Trophoblast cell (in vitro differentiated cells and primary cell): ENCODE results near the gene ACLY.
A peak's percentile ranks its signal among the peaks of the same experiment; 100 is the strongest.
"Not testable (repeated sequence)": the region's sequence is repeated elsewhere in the genome, so short reads cannot be mapped to it uniquely, and the experiment has no call there.

Experiments used
- DNase-seq, 2 donors: peaks; one replicate each; pipeline ENCODE4 v3.0.0-alpha.2; 2016
- H2AFZ ChIP-seq: 2 replicates; pipeline ENCODE4 v1.6.1; 2013; ENCODE audit warnings: low read length, moderate library complexity, mild to moderate bottlenecking; ENCODE audit not compliant: insufficient read depth, poor library complexity
- H2AK5ac ChIP-seq: 2 replicates; pipeline ENCODE4 v1.6.1; 2013; ENCODE audit warnings: mild to moderate bottlenecking, low read length
- H2BK120ac ChIP-seq: 2 replicates; pipeline ENCODE4 v1.6.1; 2013; ENCODE audit warnings: low read length, mild to moderate bottlenecking, moderate library complexity; ENCODE audit not compliant: insufficient read depth, poor library complexity
- H2BK12ac ChIP-seq: 2 replicates; pipeline ENCODE4 v1.6.1; 2013; ENCODE audit warnings: mild to moderate bottlenecking, low read length, moderate library complexity
- H2BK5ac ChIP-seq: 2 replicates; pipeline ENCODE4 v1.6.1; 2013; ENCODE audit warnings: low read length, low read depth, moderate library complexity, mild to moderate bottlenecking; ENCODE audit not compliant: poor library complexity
- H3K14ac ChIP-seq: 2 replicates; pipeline ENCODE4 v1.6.1; 2013; ENCODE audit warnings: mild to moderate bottlenecking, low read length
- H3K18ac ChIP-seq: 2 replicates; pipeline ENCODE4 v1.6.1; 2013; ENCODE audit warnings: mild to moderate bottlenecking, low read length
- H3K23ac ChIP-seq: 2 replicates; pipeline ENCODE4 v1.6.1; 2013; ENCODE audit warnings: low read length
- H3K27ac ChIP-seq: 2 replicates; pipeline ENCODE4 v1.5.1; 2013; ENCODE audit warnings: low read depth, mild to moderate bottlenecking, inconsistent platforms, low read length, moderate library complexity
- H3K27me3 ChIP-seq: 2 replicates; pipeline ENCODE4 v1.6.1; 2013; ENCODE audit warnings: inconsistent platforms, mild to moderate bottlenecking, low read length, moderate library complexity; ENCODE audit not compliant: insufficient read depth
- H3K36me3 ChIP-seq, 2 experiments: 1 replicate in 1 of 2; 2 replicates in 1 of 2; pipeline ENCODE4 v1.6.1; 2013; ENCODE audit warnings: low read length in 2 of 2, mild to moderate bottlenecking in 2 of 2, moderate library complexity in 1 of 2; ENCODE audit not compliant: insufficient read depth in 2 of 2, control insufficient read depth in 1 of 2
- H3K4ac ChIP-seq: 2 replicates; pipeline ENCODE4 v1.6.1; 2013; ENCODE audit warnings: low read depth, mild to moderate bottlenecking, low read length, moderate library complexity
- H3K4me1 ChIP-seq, 2 experiments: 1 replicate in 1 of 2; 2 replicates in 1 of 2; pipeline ENCODE4 v1.6.1; 2013; ENCODE audit warnings: low read length in 2 of 2, mild to moderate bottlenecking in 2 of 2, moderate library complexity in 1 of 2; ENCODE audit not compliant: insufficient read depth in 2 of 2, control insufficient read depth in 1 of 2
- H3K4me2 ChIP-seq: 2 replicates; pipeline ENCODE4 v1.6.1; 2013; ENCODE audit warnings: inconsistent platforms, mild to moderate bottlenecking, low read length, moderate library complexity
- H3K4me3 ChIP-seq: 2 replicates; pipeline ENCODE4 v1.5.1; 2013; ENCODE audit warnings: mild to moderate bottlenecking, low read depth, low read length, inconsistent platforms
- H3K79me1 ChIP-seq: one replicate; pipeline ENCODE4 v1.6.1; 2013; ENCODE audit warnings: low read length
- H3K79me2 ChIP-seq: 2 replicates; pipeline ENCODE4 v1.6.1; 2013; ENCODE audit warnings: low read length, mild to moderate bottlenecking; ENCODE audit not compliant: control insufficient read depth, insufficient read depth, poor library complexity
- H3K9ac ChIP-seq: 2 replicates; pipeline ENCODE4 v1.6.1; 2013; ENCODE audit warnings: mild to moderate bottlenecking, low read length
- H3K9me3 ChIP-seq: 2 replicates; pipeline ENCODE4 v1.6.1; 2013; ENCODE audit warnings: low read depth, mild to moderate bottlenecking, control low read depth, inconsistent platforms, low read length; ENCODE audit not compliant: insufficient read depth
- H4K12ac ChIP-seq: 2 replicates; pipeline ENCODE4 v1.6.1; 2013; ENCODE audit warnings: low read depth, mild to moderate bottlenecking, low read length, moderate library complexity
- H4K8ac ChIP-seq: 2 replicates; pipeline ENCODE4 v1.6.1; 2013; ENCODE audit warnings: low read depth, mild to moderate bottlenecking, low read length, moderate library complexity
- H4K91ac ChIP-seq: one replicate; pipeline ENCODE4 v1.6.1; 2013; ENCODE audit warnings: low read depth, mild to moderate bottlenecking, low read length, moderate library complexity
- WGBS: extraction: QIAGEN DNeasy Blood & Tissue Kit; methylation state at CpG from one replicate; pipeline ENCODE4 v1.1.7; 2013; ENCODE audit warnings: missing lambda C conversion rate; ENCODE audit not compliant: insufficient read length, insufficient coverage; ENCODE audit errors: extremely low coverage; 5-methylcytosine and 5-hydroxymethylcytosine counted together

Gene ACLY

DNA sequence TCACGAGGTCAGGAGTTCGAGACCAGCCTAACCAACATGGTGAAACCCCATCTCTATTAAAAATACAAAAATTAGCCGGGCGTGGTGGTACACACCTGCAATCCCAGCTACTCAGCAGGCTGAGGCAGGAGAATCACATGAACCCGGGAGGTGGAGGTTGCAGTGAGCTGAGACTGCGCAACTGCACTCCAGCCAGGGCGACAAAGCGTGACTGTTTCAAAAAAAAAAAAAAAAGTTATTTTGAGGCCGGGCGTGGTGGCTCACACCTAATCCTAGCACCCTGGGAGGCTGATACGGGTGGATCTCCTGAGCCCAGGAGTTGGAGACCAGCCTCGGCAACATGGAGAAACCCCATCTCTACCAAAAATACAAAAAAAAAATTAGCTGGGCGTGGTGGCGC is 67.4 kb downstream of the ACLY start:
- H3K18ac ChIP-seq, H3K4me3 ChIP-seq, H4K8ac ChIP-seq, H2BK120ac ChIP-seq, H3K79me2 ChIP-seq, DNase-seq, H3K27me3 ChIP-seq, H3K9me3 ChIP-seq, H3K4me2 ChIP-seq, H3K79me1 ChIP-seq, H2BK5ac ChIP-seq, H4K12ac ChIP-seq, H3K9ac ChIP-seq, H3K4ac ChIP-seq, H3K4me1 ChIP-seq, H2AK5ac ChIP-seq, H3K27ac ChIP-seq, H3K14ac ChIP-seq, H4K91ac ChIP-seq, H3K23ac ChIP-seq, H2AFZ ChIP-seq, H2BK12ac ChIP-seq: not testable (repeated sequence)
- no CpG with 5 or more reads among the region's 14 CpGs for WGBS
- H3K36me3 ChIP-seq: peaks cover 4 to 10% of the 10 kb centered on the region in 2 experiments

DNA sequence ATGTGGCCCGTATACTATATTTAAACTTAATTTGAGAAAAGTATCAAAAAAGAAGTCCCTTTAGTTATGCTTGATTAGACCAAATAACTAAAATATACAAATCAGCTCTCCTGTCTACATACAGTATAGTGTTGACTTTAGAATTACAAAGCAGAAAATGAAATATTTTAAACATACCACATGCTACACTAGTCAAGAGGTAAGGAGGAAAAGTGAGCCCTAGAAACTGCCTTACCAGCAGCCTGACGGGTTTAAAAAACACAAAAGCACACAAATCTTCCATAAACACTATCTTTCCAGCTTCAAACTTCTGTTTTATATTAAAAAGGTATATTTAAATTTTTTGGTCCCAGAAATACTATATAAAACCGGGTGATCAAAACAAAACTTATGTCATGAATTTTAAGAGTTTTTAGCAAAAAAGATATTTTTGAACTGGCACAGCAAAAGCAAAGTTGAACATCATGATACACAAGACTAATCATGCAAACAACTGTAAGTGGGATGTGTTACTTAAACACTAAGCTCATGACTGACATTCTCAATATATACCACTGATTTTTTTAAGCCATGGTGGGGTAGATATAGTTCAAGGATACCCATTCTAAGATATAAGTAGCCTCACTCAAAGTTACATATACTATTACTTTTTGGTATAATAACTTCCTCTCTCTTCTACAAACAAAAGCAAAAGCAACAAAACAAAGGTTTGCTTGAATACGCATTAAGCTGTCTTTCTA is 69.3 kb downstream of the ACLY start:
- Histone ChIP-seq H3K79me2 (no peaks in the 10 kb centered on the region), H4K12ac (no peak overlapping the region), H4K8ac (no peak overlapping the region), H3K9ac (no peak overlapping the region), H3K36me3 (peaks cover 2 to 7% of the 10 kb centered on the region in 2 experiments), H2BK120ac (no peak overlapping the region), H3K79me1 (no peaks in the 10 kb centered on the region), H4K91ac (no peak overlapping the region), H3K27ac (no peak overlapping the region), H3K23ac (no peak overlapping the region), H3K4me1 (no peaks in the 10 kb centered on the region), H3K9me3 (no peaks in the 10 kb centered on the region), H3K27me3 (no peaks in the 10 kb centered on the region), H2AK5ac (no peak overlapping the region), H2AFZ (no peak overlapping the region), H3K4ac (no peak overlapping the region), H3K4me2 (no peak overlapping the region), H3K14ac (no peak overlapping the region), H2BK12ac (no peak overlapping the region), H2BK5ac (no peak overlapping the region), H3K4me3 (no peak overlapping the region), H3K18ac (no peak overlapping the region)
- DNase-seq: no peak
- WGBS: no CpG with 5 or more reads among the region's 4 CpGs

DNA sequence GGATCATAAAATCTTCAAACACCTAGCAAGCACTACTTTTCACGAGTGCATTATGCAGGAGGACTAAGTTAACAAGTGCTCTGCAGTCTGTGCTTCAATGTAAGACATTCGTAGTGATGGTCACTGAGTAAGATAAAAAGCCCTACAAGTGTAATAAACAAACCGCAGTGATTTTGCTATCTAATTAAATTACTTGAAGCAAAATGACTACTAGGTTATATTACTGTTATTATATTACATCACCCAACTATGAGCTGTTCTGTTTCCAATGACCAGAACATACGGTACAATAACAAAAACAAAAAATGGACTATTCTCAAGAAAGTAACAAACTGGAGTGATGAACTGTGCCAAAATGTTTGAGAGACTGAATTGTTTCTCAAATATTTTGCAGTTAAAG is 70.0 kb downstream of the ACLY start:
- H2BK5ac ChIP-seq: no peak overlapping the region
- no peaks in the 10 kb centered on the region for H3K4me1 ChIP-seq
- no peak overlapping the region for H3K9ac ChIP-seq
- no peak overlapping the region for H4K12ac ChIP-seq
- no peaks in the 10 kb centered on the region for H3K79me2 ChIP-seq
- no peaks in the 10 kb centered on the region for H3K79me1 ChIP-seq
- no peak overlapping the region for H4K91ac ChIP-seq
- no peaks in the 10 kb centered on the region for H3K27me3 ChIP-seq
- DNase-seq: no peak
- no peak overlapping the region for H3K4ac ChIP-seq
- no peaks in the 10 kb centered on the region for H3K9me3 ChIP-seq
- H2AFZ ChIP-seq: no peak overlapping the region
- no peak overlapping the region for H3K23ac ChIP-seq
- H3K4me3 ChIP-seq: no peak overlapping the region
- WGBS: no CpG with 5 or more reads among the region's 4 CpGs
- H2BK12ac ChIP-seq: no peak overlapping the region
- no peak overlapping the region for H3K4me2 ChIP-seq
- no peak overlapping the region for H3K27ac ChIP-seq
- no peak overlapping the region for H3K14ac ChIP-seq
- no peak overlapping the region for H4K8ac ChIP-seq
- H3K36me3 ChIP-seq: peaks cover 2 to 3% of the 10 kb centered on the region in 2 experiments
- H3K18ac ChIP-seq: no peak overlapping the region
- H2AK5ac ChIP-seq: no peak overlapping the region
- no peak overlapping the region for H2BK120ac ChIP-seq

DNA sequence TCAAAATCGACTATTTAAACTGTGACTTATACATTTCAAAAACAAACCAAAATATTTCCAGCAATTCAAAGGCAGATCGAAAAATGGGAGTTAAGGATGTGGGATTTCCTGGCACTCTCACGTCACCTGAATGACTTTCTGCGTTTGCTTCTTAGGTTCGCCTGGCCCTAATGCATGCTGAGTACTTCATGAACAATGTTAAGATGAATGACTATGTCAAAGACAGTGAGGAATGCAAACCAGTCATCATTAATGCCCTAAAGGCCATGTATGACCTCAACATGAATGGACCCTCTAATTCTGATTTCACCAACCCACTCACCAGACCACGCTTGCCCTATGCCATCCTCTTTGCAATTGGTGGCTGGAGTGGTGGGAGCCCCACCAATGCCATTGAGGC is 73.8 kb downstream of the ACLY start:
- Histone ChIP-seq H3K18ac (no peak overlapping the region), H3K4me3 (no peak overlapping the region), H4K12ac (no peak overlapping the region), H3K79me1 (no peaks in the 10 kb centered on the region), H2AK5ac (no peak overlapping the region), H3K14ac (no peak overlapping the region), H3K4me2 (no peak overlapping the region), H3K4me1 (no peaks in the 10 kb centered on the region), H3K23ac (no peak overlapping the region), H2BK5ac (no peak overlapping the region), H4K91ac (no peak overlapping the region), H3K36me3 (no peaks in the 10 kb centered on the region), H4K8ac (no peak overlapping the region), H2BK120ac (no peak overlapping the region), H3K9ac (no peak overlapping the region), H2BK12ac (no peak overlapping the region), H3K79me2 (no peaks in the 10 kb centered on the region), H3K9me3 (no peaks in the 10 kb centered on the region), H3K27ac (no peak overlapping the region), H3K27me3 (no peaks in the 10 kb centered on the region), H3K4ac (no peak overlapping the region), H2AFZ (no peak overlapping the region)
- WGBS: no CpG with 5 or more reads among the region's 6 CpGs
- peak; percentile 44 to 54 for DNase-seq
